Coronary artery (tissue), 2 donors: ENCODE measurements around the gene NBEAL1.
"Not testable (repeated sequence)": the region's sequence is repeated elsewhere in the genome, so short reads cannot be mapped to it uniquely, and the experiment has no call there.

Experiments used
- DNase-seq: peaks from one replicate; pipeline ENCODE4 v3.0.0-alpha.2; 2017; ENCODE audit warnings: low spot score
- H3K27ac ChIP-seq, 2 donors: fragments of 200-600 bp; sonication (generic); one replicate each; pipeline ENCODE4 v1.5.1; 2016 to 2019
- H3K4me3 ChIP-seq: fragments of 200-600 bp; sonication (generic); 2 replicates; pipeline ENCODE4 v1.5.1; 2016; ENCODE audit warnings: mild to moderate bottlenecking, moderate library complexity
- CTCF ChIP-seq: fragments of 200-600 bp; sonication (generic); IDR thresholded peaks from one replicate; pipeline ENCODE4 v1.5.1; 2019; ENCODE audit warnings: antibody characterized with exemption

Gene NBEAL1

GRCh38 chr2:203252818-203253217 lies 238.1 kb downstream of the NBEAL1 start:
- no peak for TF ChIP-seq CTCF
- H3K27ac ChIP-seq = no peak overlapping the region
- no peak for DNase-seq
- no peak overlapping the region for H3K4me3 ChIP-seq

DNA sequence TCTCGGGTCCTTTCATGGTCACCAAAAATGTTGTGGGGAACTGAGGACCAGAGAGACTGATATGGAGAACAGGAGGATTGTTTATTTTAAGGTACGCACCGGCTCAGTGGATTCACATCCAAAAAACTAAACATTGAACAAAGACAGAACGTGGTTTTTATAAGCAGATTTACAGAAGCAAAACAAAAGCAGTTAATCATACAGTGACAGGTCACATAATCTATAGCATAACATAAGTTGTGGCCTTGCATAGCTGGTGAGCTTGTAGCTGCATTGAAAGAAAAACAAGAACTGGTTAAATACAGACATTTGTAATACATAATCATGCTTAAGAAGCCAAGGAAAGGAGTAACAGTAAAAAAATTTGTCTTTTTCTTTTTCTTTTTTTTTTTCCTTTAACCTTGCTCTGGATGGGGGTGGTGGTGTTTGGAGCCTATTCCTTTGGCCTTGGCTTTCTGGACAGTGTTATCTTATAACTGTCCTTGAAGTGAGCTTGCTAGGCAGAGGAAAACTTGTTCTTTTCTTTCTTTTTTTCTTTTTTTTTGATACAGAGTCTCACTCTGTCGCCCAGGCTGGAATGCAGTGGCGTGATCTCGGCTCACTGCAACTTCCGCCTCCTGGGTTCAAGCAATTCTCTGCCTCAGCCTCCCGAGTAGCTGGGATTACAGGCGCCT lies 238.9 kb downstream of the NBEAL1 start:
- H3K27ac ChIP-seq, H3K4me3 ChIP-seq, DNase-seq: not testable (repeated sequence)

DNA sequence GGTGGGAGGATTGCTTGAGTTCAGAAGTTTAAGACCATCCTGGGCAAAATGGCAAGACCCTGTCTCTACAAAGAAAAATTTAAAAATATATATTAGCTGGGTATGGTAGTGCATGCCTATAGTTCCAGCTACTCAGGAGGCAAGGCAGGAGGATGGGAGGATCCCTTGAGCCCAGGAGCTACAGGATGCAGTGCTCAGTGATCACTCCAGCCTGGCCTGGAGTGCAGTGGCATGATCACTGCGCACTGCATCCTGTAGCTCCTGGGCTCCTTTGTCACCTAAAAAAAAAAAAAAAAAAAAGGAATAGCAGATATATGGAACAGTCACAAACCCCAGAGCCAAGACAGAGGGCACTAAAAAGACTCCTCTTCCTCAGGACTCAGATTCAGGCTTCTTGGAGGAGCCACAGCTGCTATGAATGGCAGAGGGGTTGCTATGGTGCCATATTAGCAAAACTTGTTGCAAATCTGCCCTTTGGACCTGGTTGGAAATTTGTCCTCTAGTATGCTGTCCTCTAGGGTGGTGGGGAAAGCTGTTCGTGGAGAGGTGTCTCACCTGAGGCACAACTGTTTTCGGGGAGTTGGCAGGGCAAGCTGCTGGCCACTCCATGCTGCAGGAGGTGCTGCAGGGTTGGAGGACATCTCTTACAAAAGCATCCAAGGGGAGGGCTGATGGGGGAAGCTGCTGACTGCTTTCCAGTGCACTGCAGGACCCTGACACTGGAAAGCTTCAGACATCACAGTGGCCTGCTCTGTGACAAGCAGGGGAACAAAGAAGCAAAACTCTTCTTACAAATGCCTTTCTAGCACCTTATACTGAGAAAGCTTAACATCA lies 246.9 kb downstream of the NBEAL1 start:
- no peak for TF ChIP-seq CTCF
- no peak for DNase-seq
- no peak overlapping the region for H3K27ac ChIP-seq
- H3K4me3 ChIP-seq = no peak overlapping the region
